H9 (cell line): ENCODE data around the gene COLQ. TPM values are rescaled to one million over a fixed set of nuclear protein-coding genes. Genes with fewer than 3 reads are reported as not detected.

Experiments used
- DNase-seq: peaks from one replicate; pipeline ENCODE4 v3.0.0-alpha.2; 2017
- H2AFZ ChIP-seq: one replicate; pipeline ENCODE4 v1.6.1; 2013; ENCODE audit warnings: mild to moderate bottlenecking, low read length, control low read depth, moderate library complexity
- H2AK5ac ChIP-seq: 2 replicates; pipeline ENCODE4 v1.6.1; 2013; ENCODE audit warnings: low read length, control low read depth, mixed read lengths; ENCODE audit not compliant: insufficient read length
- H2BK120ac ChIP-seq: one replicate; pipeline ENCODE4 v1.6.1; 2013; ENCODE audit warnings: low read depth, mild to moderate bottlenecking, low read length, control low read depth, inconsistent platforms; ENCODE audit not compliant: poor library complexity, severe bottlenecking
- H2BK12ac ChIP-seq: 2 replicates; pipeline ENCODE4 v1.6.1; 2013; ENCODE audit warnings: low read length, control low read depth, mixed read lengths, low read depth; ENCODE audit not compliant: insufficient read length
- H2BK15ac ChIP-seq: 2 replicates; pipeline ENCODE4 v1.6.1; 2013; ENCODE audit warnings: low read depth, low read length, control low read depth
- H2BK20ac ChIP-seq: one replicate; pipeline ENCODE4 v1.6.1; 2013; ENCODE audit warnings: low read depth, mild to moderate bottlenecking, low read length, control low read depth, inconsistent platforms; ENCODE audit not compliant: poor library complexity, severe bottlenecking
- H2BK5ac ChIP-seq: 2 replicates; pipeline ENCODE4 v1.6.1; 2013; ENCODE audit warnings: low read length, control low read depth, mixed read lengths; ENCODE audit not compliant: insufficient read length
- H3K14ac ChIP-seq: 2 replicates; pipeline ENCODE4 v1.6.1; 2013; ENCODE audit warnings: low read length, control low read depth; ENCODE audit not compliant: insufficient read depth
- H3K18ac ChIP-seq: 2 replicates; pipeline ENCODE4 v1.6.1; 2013; ENCODE audit warnings: low read depth, mild to moderate bottlenecking, mixed read lengths, low read length, control low read depth; ENCODE audit not compliant: insufficient read length
- H3K23ac ChIP-seq: 2 replicates; pipeline ENCODE4 v1.6.1; 2013; ENCODE audit warnings: low read length, control low read depth, mixed read lengths, low read depth; ENCODE audit not compliant: insufficient read length
- H3K23me2 ChIP-seq: 2 replicates; pipeline ENCODE4 v1.6.1; 2013; ENCODE audit warnings: low read depth, mild to moderate bottlenecking, mixed read lengths, low read length, control low read depth; ENCODE audit not compliant: insufficient read length, poor library complexity, severe bottlenecking
- H3K27ac ChIP-seq: 2 replicates; pipeline ENCODE4 v1.5.1; 2013; ENCODE audit warnings: low read length, control low read depth, mixed read lengths, low read depth; ENCODE audit not compliant: insufficient read length
- H3K27me3 ChIP-seq: 2 replicates; pipeline ENCODE4 v1.6.1; 2013; ENCODE audit warnings: low read length, control low read depth, inconsistent platforms; ENCODE audit not compliant: insufficient read depth
- H3K4ac ChIP-seq: 2 replicates; pipeline ENCODE4 v1.6.1; 2013; ENCODE audit warnings: low read depth, mild to moderate bottlenecking, control low read depth, inconsistent platforms, low read length, moderate library complexity
- H3K4me1 ChIP-seq: 2 replicates; pipeline ENCODE4 v1.6.1; 2013; ENCODE audit warnings: low read length, control low read depth, inconsistent platforms; ENCODE audit not compliant: insufficient read depth
- H3K4me2 ChIP-seq: 2 replicates; pipeline ENCODE4 v1.6.1; 2013; ENCODE audit warnings: low read length, control low read depth, mixed read lengths; ENCODE audit not compliant: insufficient read length, insufficient read depth
- H3K56ac ChIP-seq: 2 replicates; pipeline ENCODE4 v1.6.1; 2013; ENCODE audit warnings: low read depth, mild to moderate bottlenecking, mixed read lengths, low read length, control low read depth; ENCODE audit not compliant: insufficient read length
- H3K79me1 ChIP-seq: 2 replicates; pipeline ENCODE4 v1.6.1; 2013; ENCODE audit warnings: low read depth, mild to moderate bottlenecking, moderate library complexity, low read length, control low read depth, inconsistent platforms; ENCODE audit not compliant: insufficient read depth, poor library complexity, severe bottlenecking
- H3K79me2 ChIP-seq: 2 replicates; pipeline ENCODE4 v1.6.1; 2013; ENCODE audit warnings: low read length, control low read depth, inconsistent platforms; ENCODE audit not compliant: insufficient read depth
- H3K9ac ChIP-seq: 2 replicates; pipeline ENCODE4 v1.6.1; 2013; ENCODE audit warnings: low read length, control low read depth, mixed read lengths; ENCODE audit not compliant: insufficient read length; ENCODE audit errors: extremely low read depth
- H3K9me3 ChIP-seq: one replicate; pipeline ENCODE4 v1.6.1; 2013; ENCODE audit warnings: low read depth, low read length, inconsistent platforms; ENCODE audit not compliant: control insufficient read depth
- H3T11ph ChIP-seq: one replicate; pipeline ENCODE4 v1.6.1; 2013; ENCODE audit warnings: mild to moderate bottlenecking, low read length, control low read depth, inconsistent platforms
- H4K20me1 ChIP-seq: one replicate; pipeline ENCODE4 v1.6.1; 2013; ENCODE audit not compliant: control insufficient read depth, insufficient read length, insufficient read depth
- H4K5ac ChIP-seq: 2 replicates; pipeline ENCODE4 v1.6.1; 2013; ENCODE audit warnings: low read depth, mild to moderate bottlenecking, mixed read lengths, low read length, control low read depth; ENCODE audit not compliant: insufficient read length
- H4K8ac ChIP-seq: replicated peaks from 2 replicates; pipeline ENCODE4 v1.6.1; 2013; ENCODE audit warnings: low read length, control low read depth, mixed read lengths, low read depth; ENCODE audit not compliant: insufficient read length
- H4K91ac ChIP-seq: 2 replicates; pipeline ENCODE4 v1.6.1; 2013; ENCODE audit warnings: low read depth, mild to moderate bottlenecking, moderate library complexity, mixed read lengths, low read length, control low read depth; ENCODE audit not compliant: insufficient read length
- H3K27ac Mint-ChIP-seq, 3 experiments: 2 replicates in 2 of 3; 3 replicates in 1 of 3; pipeline ENCODE4 v1.8.0; 2020 to 2021; ENCODE audit warnings: mixed read lengths in 3 of 3, mild to moderate bottlenecking in 1 of 3, moderate library complexity in 1 of 3
- H3K27me3 Mint-ChIP-seq: 2 replicates; pipeline ENCODE4 v1.8.0; 2021; ENCODE audit warnings: low read depth, mild to moderate bottlenecking, moderate library complexity, mixed read lengths
- H3K36me3 Mint-ChIP-seq, 3 experiments: 2 replicates in 2 of 3; 3 replicates in 1 of 3; pipeline ENCODE4 v1.8.0; 2020 to 2021; ENCODE audit warnings: low read depth in 3 of 3, mixed read lengths in 3 of 3; ENCODE audit not compliant: insufficient read depth in 1 of 3
- H3K4me1 Mint-ChIP-seq, 2 experiments: 2 replicates each; pipeline ENCODE4 v1.8.0; 2020; ENCODE audit warnings: mixed read lengths in 2 of 2
- H3K4me3 Mint-ChIP-seq, 2 experiments: 2 replicates in 1 of 2; 3 replicates in 1 of 2; pipeline ENCODE4 v1.8.0; 2020 to 2021; ENCODE audit warnings: mild to moderate bottlenecking in 2 of 2, mixed read lengths in 2 of 2, moderate library complexity in 1 of 2
- H3K9me3 Mint-ChIP-seq, 2 experiments: 2 replicates in 1 of 2; 3 replicates in 1 of 2; pipeline ENCODE4 v1.8.0; 2020; ENCODE audit warnings: mild to moderate bottlenecking in 2 of 2, mixed read lengths in 2 of 2, moderate library complexity in 1 of 2
- CTCF ChIP-seq: fragments of 200-600 bp; sonication (generic); conservative IDR thresholded peaks from 3 replicates; pipeline ENCODE4 v1.8.0; 2021; ENCODE audit warnings: antibody characterized with exemption, mild to moderate bottlenecking
- WGBS: extraction: QIAGEN DNeasy Blood & Tissue Kit; methylation state at CpG from one replicate; pipeline ENCODE4 v1.1.7; 2013; ENCODE audit warnings: missing lambda C conversion rate, low lambda C conversion rate, mixed read lengths; ENCODE audit not compliant: insufficient read length; ENCODE audit errors: extremely low coverage; 5-methylcytosine and 5-hydroxymethylcytosine counted together
- total RNA-seq: library from RNA; stranded (reverse); gene quantifications from 2 replicates; pipeline ENCODE4 v1.2.1, GENCODE V29; 2021

COLQ gene
- total RNA-seq, 1 experiment from 2014 or later = 0.61 TPM

DNA sequence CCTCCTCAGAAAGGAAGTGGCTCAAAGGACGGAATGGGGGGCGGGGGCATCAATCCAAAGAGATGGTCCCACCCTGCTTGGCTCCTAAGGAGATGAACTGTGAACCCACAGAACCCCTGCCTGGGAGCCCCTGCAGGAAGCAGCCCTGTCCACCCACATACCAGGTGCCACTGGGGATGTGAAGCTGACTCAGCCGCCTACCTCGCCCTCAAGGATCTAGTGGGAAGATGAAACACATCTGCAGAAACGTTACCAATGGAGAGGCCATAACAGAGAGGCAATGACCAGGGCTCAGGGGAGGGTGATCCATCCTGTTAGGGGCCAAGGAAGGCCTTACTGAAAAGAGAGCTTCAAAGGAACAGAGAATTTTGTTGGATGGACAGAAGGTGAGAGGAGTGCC, 59.1 kb downstream of the COLQ start:
- no CpG with 5 or more reads among the region's 5 CpGs for WGBS
- no peaks in the 10 kb centered on the region for H3K9me3 Mint-ChIP-seq
- H3K4me3 Mint-ChIP-seq = no peak overlapping the region

More for the DNA sequence above, 59.1 kb downstream of the COLQ start:
- H4K20me1 ChIP-seq = no peaks in the 10 kb centered on the region
- no peak overlapping the region for H2BK120ac ChIP-seq
- no peak overlapping the region for H3K4me2 ChIP-seq
- no peaks in the 10 kb centered on the region for H3K79me2 ChIP-seq
- no peak overlapping the region for H2BK5ac ChIP-seq
- no peak overlapping the region for H3K4ac ChIP-seq
- no peaks in the 10 kb centered on the region for H3K9me3 ChIP-seq
- no peak overlapping the region for H2AFZ ChIP-seq
- H3K14ac ChIP-seq = no peak overlapping the region; the same call in 1 of the 2 replicates
- no peak overlapping the region for H2BK20ac ChIP-seq
- H3K4me1 Mint-ChIP-seq = no peaks in the 10 kb centered on the region
- H4K8ac ChIP-seq = no peak overlapping the region
- no peak overlapping the region for H3K9ac ChIP-seq
- H2BK12ac ChIP-seq = no peak overlapping the region
- no peak overlapping the region for H2BK15ac ChIP-seq
- H3K27ac Mint-ChIP-seq = no peak overlapping the region; a peak in 1 of 7 replicates
- TF ChIP-seq CTCF = no peak
- H3K18ac ChIP-seq = no peak overlapping the region
- H4K91ac ChIP-seq = no peak overlapping the region
- H4K5ac ChIP-seq = no peak overlapping the region
- no peak overlapping the region for H3T11ph ChIP-seq
- DNase-seq = no peak
- H3K79me1 ChIP-seq = no peaks in the 10 kb centered on the region
- H2AK5ac ChIP-seq = no peak overlapping the region
- no peaks in the 10 kb centered on the region for H3K4me1 ChIP-seq
- no peaks in the 10 kb centered on the region for H3K27me3 ChIP-seq
- no peaks in the 10 kb centered on the region for H3K23me2 ChIP-seq
- H3K36me3 Mint-ChIP-seq = no peaks in the 10 kb centered on the region
- no peak overlapping the region for H3K23ac ChIP-seq
- H3K56ac ChIP-seq = no peak overlapping the region
- H3K27me3 Mint-ChIP-seq = peaks cover 3% of the 10 kb centered on the region
- H3K27ac ChIP-seq = no peak overlapping the region
